A549 treated with CORT108297 at 1 μM for 4 hours (cell line): ENCODE data around the gene NADSYN1. TPM values are rescaled to one million over a fixed set of nuclear protein-coding genes. Genes with fewer than 3 reads are reported as not detected.

Source experiments
- total RNA-seq: library from RNA; stranded (reverse); fragments of 200-300 nt; extraction: Qiagen RNA extraction; gene quantifications from 5 replicates; pipeline ENCODE4 v1.2.3, GENCODE V29; 2022

The NADSYN1 gene
- 37.5 to 50.3 TPM (median 48.7 TPM) in 5 replicates for total RNA-seq

DNA sequence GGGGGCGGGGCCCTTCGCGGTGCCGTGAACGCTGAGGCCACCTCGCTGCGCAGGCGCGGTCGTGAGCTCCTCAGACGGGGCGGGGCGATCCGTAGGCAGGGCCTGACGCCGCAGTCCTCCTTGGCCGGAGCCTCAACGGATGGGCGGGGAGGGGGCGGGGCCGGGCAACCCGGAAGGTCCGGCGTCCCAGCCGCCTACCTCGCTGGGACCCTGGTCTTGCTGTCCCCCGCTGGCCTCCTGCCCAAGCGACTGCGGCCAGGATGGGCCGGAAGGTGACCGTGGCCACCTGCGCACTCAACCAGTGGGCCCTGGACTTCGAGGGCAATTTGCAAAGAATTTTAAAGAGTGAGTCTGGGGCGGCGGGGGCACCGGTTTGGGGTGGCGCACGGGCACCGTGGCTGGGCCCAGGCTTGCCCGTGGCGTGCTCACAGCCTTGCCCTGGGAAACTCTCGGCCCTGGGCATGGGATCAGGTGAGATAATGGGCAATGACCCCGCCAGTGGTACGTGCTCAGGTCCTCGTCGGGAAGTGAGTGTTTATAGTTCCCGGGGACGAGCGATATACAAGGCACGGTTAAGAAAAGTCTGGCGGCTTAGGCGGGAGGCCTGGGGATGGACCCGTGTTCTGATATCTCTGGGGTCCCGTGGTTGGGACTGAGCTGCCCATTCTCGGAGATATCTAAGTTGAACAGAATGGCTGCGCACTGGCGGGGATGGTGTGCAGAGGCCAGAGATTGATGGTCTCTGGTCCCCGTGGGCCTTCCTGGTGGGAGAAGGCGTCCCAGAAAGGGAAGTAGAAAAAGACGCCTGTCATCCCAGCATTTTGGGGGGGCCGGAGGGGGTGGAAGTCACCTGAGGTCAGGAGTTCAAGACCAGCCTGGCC lies at the start of gene NADSYN1:
NADSYN1 (plus strand) TSS at position 167 of the 881 bp plus-strand sequence; CDS start at position 261, 94 bp downstream.

GRCh38 chr11:71448257-71449171 lies 4.5 kb upstream of the NADSYN1 start, which contains the start of gene DHCR7:
DHCR7 (minus strand) TSS chr11:71448393; CDS start chr11:71444952, 3,441 bp downstream.

GRCh38 chr11:71526796-71527575 lies 74.0 kb downstream of the NADSYN1 start, which contains the start of gene KRTAP5-7:
KRTAP5-7 (plus strand) TSS chr11:71527267; CDS start chr11:71527301, 34 bp downstream.

GRCh38 chr11:71537977-71538665 lies 85.1 kb downstream of the NADSYN1 start, which contains the start of gene KRTAP5-8:
KRTAP5-8 (plus strand) TSS chr11:71538025; CDS start chr11:71538056, 31 bp downstream.

DNA sequence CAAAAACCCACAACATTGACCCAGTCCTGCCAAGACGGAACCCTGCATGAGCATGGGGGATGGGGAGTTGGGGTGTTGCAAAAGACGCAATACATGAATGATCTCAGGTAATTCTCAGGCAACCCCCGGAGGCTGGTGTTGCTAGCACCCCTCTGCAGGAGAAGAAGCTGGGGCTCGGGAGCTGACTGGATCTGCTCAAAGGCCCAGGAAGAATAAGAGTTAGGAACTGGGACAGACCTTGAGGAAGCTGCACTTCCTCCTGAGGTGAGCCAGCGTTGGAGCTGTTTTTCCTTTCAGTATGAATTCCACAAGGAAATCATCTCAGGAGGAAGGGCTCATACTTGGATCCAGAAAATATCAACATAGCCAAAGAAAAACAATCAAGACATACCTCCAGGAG lies 95.1 kb downstream of the NADSYN1 start, which contains the start of gene KRTAP5-9:
KRTAP5-9 (plus strand) TSS at position 301 of the 400 bp plus-strand sequence. CDS start 238 bp downstream, outside the sequence.

Other genes with a start within 250 kb of the NADSYN1 start
- gene SHANK2, start 200.6 kb upstream of the NADSYN1 start, total RNA-seq, result 6.5 to 8.8 TPM (median 7.7 TPM) in 5 replicates
- 41.9 to 51.9 TPM (median 51.1 TPM) in 5 replicates for gene DHCR7, start 4.8 kb upstream of the NADSYN1 start, total RNA-seq
- gene KRTAP5-7, start 74.1 kb downstream of the NADSYN1 start, total RNA-seq, result not detected in 5 replicates
- 0.12 TPM in 1 of 5 replicates, not detected in the others for gene KRTAP5-8, start 84.8 kb downstream of the NADSYN1 start, total RNA-seq
- 0.10 TPM in 1 of 5 replicates, not detected in the others for gene KRTAP5-9, start 95.2 kb downstream of the NADSYN1 start, total RNA-seq
- gene KRTAP5-10, start 112.4 kb downstream of the NADSYN1 start, total RNA-seq, result not detected in 5 replicates
- gene KRTAP5-11, start 129.7 kb downstream of the NADSYN1 start, total RNA-seq, result not detected in 5 replicates